Measurements from ENCODE around the gene SIRPB1.
"Not testable (repeated sequence)": the region's sequence is repeated elsewhere in the genome, so short reads cannot be mapped to it uniquely, and the experiment has no call there.

The SIRPB1 gene

DNA sequence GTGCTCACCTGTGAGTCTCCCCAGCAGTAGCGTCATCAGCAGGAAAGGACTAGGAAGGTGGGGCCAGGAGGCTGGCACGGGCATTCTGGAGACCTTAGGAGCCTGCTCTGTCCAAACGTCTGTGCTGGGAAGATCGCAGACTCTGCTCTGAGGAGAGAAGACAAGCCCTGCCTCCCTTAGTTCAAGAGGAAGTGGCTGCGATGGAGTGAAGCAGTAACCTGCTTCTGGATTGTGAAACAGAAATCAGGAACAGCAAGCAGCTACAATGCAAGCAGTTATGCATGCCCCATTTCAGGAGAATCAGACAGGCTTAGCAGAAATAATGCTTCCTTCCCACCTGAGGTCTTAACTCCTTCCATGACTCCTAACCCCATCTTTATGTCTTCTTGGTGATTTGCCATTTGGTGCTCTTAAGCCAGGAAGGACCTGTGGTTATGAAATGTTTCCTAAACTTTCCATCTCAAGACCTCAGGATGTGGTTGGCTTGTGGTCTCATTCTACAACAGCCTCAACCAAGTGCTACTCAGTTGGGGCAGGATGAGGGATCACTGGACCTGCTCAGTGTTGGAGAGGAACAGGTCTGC is at the start of gene SIRPB1:
TSS of gene SIRPB1 (minus strand) at position 149 of the 584 bp plus-strand sequence. CDS start at position 84, 65 bp downstream.
- no peak for DNase-seq

DNA sequence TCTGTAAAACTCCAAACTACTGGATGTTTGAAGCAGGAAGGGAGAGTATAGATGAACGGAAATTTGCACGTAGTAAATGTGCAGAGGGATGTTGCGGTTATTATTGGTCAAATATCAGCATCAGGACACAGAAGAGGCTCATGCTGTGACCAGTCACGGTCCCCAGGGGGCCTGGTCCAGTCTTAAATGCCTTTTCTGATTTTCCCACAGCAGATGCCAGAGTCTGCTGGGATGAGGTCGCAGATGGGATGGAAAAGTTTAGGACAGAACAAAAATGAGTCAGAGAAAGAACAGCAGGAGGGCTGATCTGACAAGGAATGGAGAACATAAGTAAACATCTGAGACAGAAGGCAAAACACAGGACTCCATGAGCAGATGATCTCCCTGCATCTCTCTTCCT is 49.5 kb upstream of the SIRPB1 start:
- DNase-seq: no peak

DNA sequence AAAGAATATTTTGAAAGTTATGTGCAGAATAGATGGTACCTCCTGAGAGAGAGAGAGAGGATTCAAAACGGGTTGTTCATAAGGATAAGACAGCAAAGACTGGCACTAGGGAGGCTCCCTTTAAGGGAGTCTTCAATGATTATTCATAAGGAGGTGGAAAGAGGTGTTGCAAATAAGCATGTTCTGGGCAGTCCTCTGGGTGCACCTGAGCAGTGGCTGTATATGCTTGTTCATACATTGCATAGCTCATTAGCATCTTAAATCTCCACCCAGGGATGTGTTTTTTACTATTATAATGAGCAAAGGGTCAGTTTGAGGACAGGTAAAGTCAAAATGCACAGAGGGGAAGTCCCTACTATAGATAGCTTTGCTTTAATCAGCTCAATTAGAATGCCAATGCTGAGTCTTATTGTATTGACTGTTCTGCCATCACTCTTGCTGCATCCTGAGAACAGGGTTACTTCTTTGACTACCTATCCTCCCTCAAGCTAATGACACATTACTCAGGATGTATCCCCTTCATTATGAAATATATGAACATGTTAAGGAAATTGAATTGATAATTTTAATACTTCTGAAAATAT is 47.8 kb upstream of the SIRPB1 start:
- DNase-seq: no peak

DNA sequence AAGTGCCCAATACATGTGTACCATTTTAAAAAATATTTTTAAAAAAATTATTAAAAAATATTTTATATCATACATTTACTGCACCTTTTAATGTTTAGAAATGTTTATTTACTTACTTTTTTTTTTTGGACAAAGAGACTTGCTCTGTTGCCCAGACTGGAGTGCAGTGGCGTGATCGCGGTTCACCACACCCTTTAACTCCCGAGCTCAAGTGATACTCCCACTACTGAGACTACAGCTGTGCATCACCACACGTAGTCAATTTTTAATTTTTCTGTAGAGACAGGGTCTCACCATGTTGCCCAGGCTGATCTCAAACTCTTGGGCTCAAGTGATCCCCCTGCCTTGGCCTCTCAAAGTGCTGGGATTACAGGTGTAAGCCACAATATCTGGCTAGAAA is 47.0 kb upstream of the SIRPB1 start:
- no peak for DNase-seq

DNA sequence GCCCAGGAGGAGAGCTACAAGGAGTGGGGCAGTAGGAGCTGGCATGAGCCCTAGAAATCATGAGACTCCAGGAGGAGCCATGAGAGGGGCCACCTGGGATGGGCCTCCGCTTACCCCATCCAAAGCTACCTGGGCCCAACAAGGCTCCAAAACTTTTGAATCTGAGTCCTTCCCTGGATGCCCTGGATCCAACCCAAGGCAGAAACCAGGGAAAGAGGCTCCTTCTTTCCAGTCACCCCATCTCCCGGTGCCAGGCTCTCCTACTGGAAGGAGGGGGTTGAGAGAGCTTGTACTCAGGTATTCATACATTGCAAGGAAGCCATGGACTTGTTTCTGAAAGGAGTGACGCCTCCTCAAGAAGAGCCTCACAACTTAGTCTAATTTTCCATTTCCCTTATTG is 45.5 kb upstream of the SIRPB1 start:
- DNase-seq: no peak

DNA sequence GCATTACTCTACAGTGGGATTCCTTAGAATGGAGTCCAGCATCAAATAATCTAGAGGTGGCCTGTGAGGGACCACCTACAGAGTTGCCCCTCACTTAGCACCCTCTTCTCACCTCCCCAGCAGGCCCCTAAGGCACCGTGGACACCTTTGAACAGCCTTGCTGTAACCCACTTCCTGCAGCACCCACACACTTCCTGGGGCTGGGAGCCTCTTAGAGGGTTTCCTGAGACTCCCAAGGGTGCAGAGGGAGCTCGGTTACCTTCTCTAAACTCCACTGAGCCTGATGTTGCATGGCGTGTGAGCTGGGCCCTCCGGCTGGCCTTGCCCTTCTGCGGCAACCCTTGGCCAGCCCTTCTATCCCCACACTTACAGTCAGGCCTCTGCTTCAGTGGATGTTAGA is 45.1 kb upstream of the SIRPB1 start:
- DNase-seq: no peak

DNA sequence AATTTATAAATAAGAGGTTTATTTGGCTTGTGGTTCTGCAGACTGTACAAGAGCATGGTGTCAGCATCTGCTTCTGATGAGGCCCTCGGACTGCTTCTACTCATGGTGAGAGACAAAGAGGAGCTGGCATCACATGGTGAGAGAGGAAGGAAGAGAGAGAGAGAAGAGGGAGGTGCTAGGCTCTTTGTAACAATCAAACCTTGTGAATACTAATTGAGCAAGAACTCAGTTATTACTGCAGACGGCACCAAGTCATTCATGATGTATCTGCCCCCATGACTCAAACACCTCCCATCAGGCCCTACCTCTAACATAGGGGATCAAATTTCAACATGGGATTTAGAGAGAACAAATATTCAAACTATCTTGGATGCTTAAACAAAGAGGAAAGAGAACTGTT is 44.1 kb upstream of the SIRPB1 start:
- DNase-seq: no peak

DNA sequence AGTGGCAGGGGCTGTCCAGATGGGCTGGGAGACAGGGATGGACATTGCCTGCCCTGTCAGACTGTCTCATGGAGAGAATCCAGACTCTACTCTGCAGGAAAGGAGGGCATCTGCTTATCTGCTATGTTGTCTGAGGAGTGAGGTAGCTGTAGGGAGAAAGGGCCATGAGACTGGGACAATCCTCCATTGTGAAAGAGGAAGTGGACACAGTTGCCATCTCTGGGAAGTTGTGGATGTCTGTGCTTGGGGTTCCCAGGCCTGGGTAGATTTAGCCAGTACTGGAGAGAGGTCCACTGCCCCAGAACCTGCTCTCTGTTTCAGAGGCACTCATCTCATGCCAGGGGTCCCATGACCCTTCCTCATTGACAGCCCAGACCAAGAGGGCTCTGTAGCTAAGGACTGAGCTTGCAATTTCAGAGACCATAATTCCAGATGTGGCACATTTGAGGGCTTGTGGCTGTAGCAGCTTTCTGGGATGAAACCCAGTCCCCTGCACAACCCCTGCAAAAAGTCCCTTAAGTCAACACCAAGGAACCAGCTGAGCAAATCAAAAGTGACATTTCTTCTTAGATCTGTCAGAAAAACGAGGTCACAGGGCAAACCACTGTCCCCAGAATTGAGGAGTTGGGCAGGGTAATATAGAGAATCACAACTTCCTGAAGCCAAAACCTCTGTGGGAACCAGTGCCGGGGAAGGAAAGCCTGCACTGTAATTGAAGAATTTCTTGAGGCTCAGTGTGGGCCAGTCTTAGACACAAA is 41.9 kb upstream of the SIRPB1 start:
- DNase-seq: no peak

DNA sequence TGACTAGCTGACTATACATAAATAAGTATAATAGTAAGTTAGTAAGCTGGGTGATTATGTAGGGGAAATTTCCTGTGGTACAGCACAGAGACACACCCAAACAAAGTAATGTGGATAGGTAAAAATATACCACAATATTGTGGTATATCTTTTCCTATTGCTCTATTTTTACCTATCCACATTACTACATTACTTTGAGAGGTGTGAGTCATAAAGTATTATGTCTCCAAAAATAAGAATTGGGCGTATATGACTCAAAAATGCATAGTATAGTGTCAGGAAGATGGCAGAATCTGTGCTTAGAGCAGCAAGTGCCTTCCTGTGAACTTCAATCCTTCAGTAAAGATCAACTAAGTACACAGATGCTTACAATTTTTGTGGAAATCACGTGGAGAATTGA is 40.4 kb upstream of the SIRPB1 start:
- DNase-seq: no peak

DNA sequence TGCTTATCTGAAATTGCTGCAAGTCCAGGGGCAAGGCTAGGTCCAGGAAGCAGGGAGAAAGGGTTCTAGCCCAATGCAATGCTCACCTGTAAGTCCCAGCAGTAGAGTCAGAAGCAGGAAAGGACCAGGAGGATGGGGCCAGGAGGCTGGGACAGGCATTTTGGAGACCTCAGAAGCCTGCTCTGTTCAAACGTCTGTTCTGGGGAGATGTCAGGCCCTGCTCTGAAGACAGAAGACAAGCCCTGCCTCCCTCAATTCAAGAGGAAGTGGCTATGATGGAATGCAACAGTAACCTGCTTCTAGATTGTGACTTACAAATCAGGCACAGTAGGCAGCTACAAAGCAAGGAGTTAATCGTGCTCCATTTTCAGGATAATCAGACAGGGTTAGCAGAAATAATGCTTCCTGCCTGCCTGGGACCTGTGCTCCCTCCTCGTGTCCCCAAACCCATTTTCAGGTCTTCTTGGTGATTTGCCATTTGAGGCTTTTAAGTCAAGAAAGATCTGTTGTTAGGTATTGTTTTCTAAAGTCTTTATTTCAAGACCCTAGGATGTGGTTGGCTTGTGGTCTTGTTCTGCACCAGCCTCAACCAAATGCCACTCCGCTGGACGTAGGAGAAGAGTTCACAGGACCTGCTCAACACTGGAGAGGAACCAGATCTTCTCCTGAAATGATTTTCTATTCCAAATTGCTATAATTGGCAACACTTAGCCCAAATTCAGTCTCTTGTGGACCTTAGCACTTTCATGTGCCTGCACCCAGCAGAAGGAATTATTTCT is 37.9 kb upstream of the SIRPB1 start, which contains the start of gene SIRPG:
TSS of gene SIRPG (minus strand) at position 224 of the 779 bp plus-strand sequence. CDS start at position 159, 65 bp downstream.
- DNase-seq: no peak

DNA sequence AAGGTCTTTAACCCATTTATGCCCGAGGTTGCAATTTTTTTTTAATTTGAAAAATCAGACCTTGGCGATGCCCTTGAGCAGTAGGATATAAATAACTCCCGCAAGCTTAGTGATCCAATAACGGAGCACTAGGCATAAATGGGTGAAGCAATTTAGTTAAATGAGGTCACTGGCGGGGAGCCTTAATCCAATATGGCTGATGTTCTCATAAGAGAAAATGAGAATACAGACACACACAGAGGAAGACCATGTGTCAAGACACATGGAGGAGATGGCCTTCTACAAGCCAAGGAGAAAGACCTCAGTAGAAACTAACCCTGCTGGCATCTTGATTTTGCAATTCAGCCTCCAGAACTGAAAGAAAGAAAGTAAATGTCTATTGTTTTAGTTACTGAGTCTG is 37.0 kb upstream of the SIRPB1 start:
- no peak for DNase-seq

DNA sequence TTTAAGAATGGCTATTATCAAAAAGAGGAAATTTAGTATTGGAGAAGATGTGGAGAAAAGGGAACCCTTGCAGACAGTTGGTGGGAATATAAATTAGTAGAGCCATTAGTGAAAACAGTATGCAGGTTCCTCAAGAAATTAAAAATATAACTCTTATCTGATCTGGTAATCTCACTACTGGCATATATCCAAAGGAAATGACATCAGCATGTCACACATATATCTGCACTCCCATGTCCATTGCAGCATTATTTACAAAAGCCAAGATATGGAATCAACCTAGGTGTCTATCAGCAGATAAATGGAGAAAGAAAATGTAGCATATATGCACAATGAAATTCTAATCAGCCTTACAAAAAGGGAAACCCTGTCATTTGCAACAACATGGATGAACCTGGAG is 35.2 kb upstream of the SIRPB1 start:
- no peak for DNase-seq

DNA sequence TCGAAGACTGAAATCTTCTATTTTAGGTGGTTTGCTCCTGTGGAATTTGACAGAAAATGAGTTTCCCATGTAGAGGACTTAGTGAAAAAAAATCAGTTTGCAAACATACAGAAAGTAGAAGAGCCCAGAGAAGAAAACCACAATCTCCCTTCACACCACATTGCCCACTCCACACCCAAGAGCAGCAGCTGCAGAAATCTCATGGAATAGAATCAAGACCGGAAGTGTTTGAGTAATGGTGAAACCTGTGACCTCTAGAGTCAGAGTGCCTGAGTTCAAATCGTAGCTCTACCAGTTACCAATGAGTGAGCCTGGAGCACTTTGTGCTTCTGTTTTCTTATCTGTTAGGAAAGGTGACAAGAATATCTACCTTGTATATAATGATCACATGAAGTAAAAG is 33.2 kb upstream of the SIRPB1 start:
- no peak for DNase-seq

DNA sequence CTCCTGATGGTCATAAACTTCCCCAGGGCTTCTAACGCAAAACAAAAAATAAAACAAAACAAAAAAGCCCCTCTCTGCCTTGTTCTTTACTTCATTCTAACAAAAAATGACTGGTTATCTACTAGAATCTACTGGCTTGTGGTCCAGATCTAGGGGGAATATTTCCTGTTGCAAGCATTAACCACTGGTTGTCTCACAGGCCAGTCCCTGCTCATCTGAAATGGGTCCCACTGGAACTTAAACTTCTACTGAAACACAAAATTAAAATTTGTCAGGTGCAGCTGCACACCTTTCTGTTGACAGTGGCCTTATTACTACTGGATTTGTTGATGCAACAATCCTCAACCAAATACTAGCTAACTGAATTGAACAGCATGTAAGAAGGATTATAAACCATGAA is 32.3 kb upstream of the SIRPB1 start:
- no peak for DNase-seq

DNA sequence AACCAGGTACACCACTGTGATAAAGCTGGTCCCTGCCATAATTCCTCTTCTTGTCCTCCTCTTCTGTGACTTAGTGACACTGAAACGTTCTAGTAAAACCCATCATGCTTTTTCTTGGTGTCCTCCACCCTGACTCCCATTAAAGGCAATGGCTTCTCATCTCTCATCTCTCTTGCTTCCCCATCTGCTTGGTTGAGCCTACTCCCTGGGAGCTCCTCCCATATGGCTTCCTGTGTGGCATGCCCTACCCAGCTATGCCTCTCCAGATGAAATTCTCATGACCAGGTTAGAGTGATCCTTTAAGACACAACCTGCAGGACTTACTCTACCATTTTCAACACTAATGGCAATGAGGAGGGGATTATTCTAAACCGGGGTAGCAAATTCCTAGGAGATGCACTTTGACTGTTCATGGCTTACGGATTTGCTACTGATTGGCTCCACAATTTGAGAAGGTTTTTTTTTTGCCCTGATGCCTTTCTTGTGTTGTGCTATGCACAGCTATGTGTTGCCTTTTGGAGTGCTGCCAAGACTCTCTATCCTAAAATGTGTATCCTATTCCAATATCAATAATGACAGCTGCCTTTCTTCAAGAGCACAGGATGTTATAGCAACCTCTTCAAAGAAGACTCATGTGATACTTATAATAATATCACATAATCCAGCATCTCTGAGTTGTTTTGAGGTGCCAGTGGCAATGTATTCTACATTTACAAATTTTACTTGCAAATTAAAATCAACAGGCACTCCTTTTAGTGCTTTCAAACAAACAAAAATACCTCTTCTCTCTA is 31.7 kb upstream of the SIRPB1 start:
- DNase-seq: no peak

DNA sequence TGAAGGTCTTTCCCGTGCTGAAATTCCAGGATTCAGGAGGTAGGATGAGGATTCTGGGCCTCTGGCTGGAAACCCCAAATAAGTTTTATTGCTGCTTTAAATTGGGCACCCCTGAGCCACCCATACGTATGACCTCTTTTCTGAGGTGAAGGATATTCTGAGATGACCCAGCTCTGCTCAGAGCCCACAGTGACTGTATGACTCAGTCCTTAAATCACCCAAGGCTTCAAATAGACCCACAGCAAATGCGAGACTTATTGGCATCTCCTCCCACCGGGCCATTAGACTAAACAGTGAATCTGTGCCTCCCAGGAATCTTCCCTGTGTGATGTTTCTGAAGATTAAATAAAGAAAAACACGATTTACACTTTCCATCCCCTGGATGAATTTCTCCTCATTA is 28.3 kb upstream of the SIRPB1 start:
- no peak for DNase-seq

DNA sequence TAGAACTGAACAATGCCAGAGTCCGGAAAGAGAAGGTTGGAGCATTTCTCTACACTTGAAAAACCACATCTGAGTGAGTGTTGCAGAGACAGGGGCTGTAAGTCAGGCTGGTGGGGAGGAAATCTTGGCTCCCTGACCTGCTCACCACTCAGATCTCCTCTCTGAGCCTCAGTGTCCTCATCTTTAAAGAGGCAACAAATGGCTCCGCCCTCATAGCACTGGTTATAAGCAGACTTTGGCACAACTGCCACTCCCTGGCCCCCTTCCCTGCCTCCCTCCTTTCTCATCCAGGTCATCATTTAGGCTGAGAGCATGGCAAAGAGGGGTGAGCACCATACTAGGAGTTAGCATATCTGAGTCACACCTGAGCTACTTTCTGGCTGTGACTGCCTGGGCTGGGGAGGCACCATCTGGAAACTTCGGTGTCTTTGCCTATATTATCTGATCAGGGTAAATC is 27.2 kb upstream of the SIRPB1 start:
- no peak for DNase-seq

DNA sequence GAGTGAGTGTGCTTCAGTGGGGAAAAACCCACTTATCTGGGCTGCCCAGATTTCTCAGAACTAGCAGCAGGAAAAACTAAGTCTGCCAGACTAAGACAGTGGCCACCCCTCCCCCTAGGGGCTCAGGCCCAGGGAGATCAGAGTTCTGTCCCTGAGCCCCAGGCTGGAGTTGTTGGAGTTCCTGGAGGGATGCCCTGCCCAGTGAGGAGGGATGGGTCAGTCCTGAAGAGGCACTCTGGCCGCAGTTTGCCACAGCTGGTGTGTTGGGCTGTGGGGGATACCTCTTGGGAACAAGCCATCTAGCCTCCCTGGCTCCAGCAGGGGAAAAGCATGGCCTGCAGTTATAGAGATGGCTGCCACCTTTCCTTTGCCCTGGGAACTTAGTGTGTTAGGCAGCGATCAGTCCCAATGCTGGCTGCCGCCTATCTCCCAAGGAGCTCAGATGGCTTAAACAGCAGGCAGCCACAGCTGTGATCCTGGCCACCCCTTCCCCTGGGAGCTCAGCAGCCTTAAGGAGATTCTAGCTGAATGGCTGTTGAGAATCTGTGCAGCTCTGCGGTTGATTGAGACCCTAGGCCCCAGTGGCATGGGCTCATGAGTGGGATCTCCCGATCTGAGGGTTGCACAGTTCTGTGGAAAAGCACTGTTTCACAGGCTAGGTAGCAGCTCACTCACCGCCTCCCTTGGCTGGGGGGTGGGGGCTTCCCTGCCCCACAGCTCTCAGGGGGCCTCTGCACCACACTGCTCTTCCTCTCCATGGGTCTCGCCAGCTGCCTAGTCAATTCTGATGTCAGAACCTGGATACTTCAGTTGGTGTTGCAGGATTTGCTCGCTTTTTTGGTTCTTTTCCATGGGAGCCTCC is 24.5 kb upstream of the SIRPB1 start:
- DNase-seq: no peak

DNA sequence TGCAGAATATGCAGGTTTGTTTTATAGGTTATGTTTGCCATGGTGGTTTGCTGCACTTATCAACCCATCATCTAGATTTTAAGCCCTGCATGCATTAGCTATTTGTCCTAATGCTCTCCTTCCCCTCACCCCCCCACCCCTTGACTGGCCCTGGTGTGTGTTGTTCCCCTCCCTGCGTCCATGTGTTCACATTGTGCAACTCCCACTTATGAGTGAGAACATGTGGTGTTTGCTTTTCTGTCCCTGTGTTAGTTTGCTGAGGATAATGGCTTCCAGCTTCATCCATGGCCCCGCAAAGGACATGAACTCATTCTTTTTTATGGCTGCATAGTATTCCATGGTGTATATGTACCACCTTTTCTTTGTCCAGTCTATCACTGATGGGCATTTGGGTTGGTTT is 18.8 kb upstream of the SIRPB1 start:
- DNase-seq: not testable (repeated sequence)

DNA sequence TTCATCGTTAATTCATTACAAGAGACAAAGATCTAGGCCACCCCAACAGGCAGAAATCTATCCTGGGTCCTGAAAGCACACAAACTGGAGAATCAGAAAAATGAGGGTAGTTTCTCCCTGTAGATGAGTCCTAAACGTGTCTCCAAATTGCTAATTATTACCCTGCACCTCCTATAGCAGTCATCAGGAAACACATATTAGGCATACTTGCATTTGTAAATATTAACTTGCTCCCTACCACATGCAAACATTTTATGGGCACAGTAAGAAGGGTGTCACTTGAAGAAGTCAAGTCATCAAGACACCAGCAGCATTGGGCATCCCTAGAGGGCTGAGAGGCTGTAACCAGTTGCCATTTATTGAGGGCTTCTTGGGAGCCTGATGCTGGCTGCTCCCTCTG is 17.9 kb upstream of the SIRPB1 start:
- DNase-seq: no peak

DNA sequence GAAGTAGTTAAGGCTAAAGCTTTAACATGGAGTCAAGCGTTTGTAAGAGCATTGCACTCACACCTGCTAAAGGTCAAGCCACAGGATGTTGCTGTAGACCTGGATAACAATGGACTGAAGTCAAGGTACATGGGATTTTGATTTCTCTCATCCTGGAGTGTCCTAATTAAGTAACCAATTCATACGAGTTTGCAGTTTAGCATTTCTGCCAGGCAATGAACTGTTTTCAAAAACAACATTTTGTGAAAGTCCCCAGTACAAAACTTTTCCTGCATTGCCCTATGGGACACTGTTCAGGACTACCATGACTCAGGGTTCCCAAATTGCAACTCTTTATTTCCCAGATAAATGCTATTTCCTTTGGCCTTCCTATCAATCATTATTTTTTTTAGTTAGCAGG is 17.4 kb upstream of the SIRPB1 start:
- DNase-seq: no peak

DNA sequence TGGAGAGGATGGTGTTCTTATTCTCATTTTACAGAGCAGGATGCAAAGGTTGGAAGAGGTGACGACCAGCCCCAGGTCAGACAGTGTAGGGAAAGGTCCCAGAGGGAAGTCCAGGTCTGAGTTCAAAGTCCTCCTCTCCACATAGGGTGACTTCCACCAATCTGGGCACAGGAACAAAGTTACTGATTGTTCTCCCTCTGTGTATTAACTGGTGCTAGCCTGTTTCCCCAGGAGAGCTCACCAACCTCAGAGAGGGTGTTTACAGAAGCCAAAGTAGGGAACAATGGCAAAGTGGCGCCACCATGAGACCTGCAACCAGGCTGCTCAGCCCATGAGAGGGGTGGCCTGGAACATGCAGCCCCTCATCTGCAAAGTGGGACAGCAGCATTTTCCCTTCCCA is 16.8 kb upstream of the SIRPB1 start:
- DNase-seq: no peak
